ENCODE data around the gene RASAL3.

Gene RASAL3

DNA sequence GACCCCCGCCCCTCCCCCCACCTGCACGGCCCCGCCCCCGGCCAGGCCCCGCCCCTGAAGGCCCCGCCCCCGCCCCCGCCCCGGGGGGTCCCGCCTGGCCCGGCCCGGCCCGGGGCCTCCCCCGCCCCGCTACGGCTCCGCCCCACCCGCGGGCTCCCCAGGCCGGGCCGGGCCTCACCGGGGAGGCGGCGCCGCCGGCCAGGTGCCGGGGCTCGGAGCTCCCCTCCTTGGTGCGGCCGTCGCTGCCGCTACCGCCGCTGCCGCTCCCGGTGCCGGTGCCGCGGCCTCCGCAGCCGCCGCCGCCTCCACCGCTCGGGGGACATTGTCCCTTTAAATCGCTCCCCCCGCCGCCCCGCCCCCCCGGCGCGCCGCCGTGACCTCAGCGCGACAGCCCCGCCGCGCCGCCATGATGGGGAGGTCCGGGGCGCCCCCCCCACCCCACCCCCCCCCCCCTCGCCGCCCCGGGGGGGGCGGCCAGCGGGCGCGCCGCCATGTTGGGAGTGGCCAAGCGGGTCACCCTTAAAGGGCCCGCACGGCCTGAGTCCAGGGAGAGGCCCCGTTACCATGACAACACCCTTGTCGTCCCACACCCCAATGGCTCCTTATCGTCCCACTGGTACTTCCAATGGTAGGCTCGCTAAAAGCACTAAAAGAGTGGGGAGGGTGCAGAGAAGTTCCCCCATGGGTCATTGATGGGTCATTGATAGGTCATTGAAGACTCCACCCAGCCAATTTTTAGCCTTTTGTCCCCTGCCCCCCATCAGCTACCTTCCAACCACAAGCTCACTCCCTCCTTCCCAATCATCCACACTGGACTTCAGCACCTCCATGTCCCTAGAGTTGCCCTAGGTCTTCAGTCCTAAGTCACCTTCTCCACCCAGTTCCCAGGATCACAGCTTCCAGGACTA, 14.5 kb downstream of the RASAL3 start, which contains the start of gene WIZ:
Gene WIZ (minus strand): TSS at position 337 of the 908 bp plus-strand sequence. CDS start 1,649 bp downstream, outside the sequence.
- DNase-seq (ENCODE audit: low read depth in 3 of 3) = peak; percentile 63 to 77 (median 67)

DNA sequence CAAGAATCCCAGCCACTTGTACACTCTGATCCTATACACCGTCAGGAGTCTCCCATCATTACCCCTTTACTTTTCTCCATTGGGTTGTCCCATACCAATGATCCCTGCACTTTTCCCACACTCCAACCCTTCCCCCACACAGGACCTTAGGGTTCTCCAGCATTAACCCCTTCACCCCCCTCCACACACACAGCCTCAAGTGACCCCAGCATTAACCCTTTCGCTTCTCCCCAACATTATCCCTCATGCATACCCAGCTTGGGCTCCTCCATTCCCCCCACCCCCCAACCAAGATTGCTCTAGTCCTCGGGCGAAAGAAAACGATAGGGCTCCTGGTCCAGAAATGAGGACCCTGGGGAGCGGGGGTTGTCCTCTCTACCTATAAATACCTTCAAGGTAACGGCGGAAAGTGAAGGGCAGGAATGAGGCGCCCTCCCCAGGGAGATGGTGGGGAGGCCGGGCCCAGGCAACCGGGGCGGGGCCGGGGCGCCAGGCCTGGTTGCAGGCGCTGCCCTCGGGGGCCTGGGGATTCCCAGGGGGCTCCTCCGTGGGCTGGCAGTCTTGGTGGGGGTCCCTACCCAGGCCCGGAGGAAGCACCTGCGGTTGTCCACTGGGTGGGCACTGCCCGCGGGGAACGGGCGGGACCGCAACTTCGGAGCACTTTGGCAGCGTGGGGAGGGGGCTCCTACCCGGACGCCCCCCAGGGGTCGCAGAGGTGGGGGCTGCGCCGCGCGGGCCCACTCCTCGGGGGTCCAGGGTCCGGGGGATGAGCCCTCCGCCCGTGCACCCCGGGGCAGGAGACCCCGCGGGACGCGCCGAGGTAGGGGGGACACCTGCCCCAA, 15.3 kb downstream of the RASAL3 start:
- no peak for DNase-seq (ENCODE audit: low read depth in 3 of 3)

DNA sequence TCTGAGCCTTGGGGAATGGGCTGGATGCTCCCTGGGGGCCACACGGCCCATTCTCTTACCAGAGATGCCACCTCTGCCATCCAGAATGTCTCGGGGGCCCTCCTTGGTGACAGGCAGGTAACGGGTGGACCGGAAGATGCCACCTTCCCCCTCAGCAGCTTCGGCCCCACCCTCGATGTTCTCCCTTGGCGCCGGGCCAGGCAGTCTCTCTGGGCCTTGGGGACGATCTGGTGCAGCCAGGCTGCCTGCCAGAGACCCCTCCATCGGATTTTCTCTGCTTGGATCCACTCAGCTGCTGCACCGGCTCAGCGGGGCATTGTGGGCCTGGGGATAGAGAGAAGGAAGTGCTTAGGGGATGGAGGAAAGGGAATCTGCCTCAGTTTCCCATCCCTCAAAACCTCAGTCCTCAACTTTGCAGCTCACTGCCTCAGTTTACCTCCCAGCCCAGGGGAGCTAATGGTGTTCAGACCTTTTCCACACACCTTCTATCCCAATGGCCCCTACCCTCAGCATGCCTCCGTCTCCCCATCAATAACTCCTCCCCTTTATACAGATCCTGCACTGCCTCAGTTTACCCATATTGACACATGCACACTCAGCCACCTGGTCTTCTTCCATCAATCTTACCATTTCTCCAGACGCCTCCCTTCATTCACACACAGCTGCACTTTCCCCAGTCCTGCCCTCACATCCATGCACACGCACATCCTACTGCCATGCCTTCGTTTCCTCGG, 16.1 kb downstream of the RASAL3 start:
- no peak for DNase-seq (ENCODE audit: low read depth in 3 of 3)

DNA sequence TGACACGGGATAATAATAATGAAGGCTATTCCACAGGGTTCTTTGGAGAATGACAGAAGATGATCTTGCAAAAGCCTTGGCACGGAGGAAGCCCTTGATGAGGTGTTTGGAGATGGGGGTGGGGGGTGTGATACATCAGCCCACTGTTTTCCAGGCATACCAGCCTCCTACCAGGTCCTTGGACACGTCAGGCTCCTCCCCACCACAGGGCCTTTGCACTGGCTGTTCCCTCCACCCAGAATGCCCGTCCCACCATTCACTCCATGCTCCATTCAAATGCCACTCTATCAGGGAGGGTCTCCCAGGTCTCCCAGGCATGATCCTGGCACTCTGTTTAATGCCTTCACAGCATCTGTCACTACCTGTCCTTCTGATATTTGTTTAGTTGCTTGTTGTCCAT, 17.3 kb downstream of the RASAL3 start:
- no peak for DNase-seq (ENCODE audit: low read depth in 3 of 3)

DNA sequence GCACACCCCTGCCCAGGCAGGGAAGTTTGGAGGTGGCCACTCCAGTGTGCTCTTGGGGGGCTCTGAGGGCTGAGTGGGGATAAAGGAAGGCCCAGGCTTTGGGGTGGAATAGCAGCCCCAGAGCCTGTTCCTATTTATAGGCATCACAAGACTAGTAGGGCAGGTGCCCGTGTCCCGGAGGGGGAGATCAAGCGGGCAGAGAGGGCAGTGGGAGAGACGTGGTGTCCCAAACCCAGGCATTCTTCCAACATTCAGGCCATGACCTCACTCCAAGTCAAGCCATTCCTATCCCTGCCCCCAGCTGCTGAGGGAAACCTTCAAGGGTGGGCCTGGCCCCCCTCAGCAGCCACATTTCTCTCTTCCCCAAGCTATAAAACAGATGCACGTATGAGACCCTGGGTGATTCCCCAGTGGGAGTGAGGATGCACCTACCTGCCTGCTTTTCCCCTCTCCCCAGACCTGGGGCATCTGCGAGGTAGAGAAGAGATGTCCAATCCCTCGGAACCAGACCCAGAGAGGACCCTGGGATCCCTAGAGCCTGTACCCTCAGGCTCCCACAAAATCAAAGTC, 18.5 kb downstream of the RASAL3 start:
- no peak for DNase-seq (ENCODE audit: low read depth in 3 of 3)

- DNase-seq (ENCODE audit: low read depth in 3 of 3) = no peak
Measured at GRCh38 chr19:15445227-15445605, 19.1 kb downstream of the RASAL3 start.

DNA sequence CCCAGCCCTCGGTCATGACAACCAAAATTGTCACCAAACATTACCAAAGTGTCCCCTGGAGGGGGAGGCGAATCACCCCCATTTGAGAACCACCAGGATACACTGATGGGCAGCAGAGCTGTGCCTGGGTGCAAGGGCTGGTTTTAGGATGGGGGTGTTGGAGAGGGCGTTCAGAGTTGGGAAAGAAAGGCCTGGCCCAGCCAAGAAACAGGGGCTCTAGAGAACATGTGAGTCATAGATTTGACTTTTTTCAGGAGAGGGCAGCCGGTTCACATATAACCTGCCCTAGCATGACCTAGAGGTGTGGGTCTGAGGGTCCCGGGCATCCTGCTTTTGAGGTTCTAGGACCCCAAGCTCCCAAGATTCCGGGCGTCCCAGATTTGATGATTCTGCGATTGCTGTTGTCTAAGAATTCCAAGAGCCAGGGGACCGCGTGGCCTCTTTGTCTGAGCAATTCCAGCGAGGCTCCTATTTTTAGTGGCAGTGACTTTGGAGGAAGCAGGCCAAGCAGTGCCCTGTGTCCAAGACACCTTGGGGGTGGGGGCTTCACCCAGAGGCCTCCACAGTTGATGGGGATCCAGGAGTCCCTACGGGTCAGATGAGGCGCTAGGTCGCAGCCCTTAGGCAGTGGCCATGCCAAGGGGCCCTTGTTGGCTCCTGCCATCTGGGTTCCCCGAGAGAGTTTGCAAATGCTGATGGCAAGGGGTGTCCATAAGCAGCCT, 19.7 kb downstream of the RASAL3 start:
- no peak for DNase-seq (ENCODE audit: low read depth in 3 of 3)

GRCh38 chr19:15443838-15444237, 20.5 kb downstream of the RASAL3 start:
- no peak for DNase-seq (ENCODE audit: low read depth in 3 of 3)

- no peak for DNase-seq (ENCODE audit: low read depth in 3 of 3)
Measured at GRCh38 chr19:15443325-15443724, 21.0 kb downstream of the RASAL3 start.

DNA sequence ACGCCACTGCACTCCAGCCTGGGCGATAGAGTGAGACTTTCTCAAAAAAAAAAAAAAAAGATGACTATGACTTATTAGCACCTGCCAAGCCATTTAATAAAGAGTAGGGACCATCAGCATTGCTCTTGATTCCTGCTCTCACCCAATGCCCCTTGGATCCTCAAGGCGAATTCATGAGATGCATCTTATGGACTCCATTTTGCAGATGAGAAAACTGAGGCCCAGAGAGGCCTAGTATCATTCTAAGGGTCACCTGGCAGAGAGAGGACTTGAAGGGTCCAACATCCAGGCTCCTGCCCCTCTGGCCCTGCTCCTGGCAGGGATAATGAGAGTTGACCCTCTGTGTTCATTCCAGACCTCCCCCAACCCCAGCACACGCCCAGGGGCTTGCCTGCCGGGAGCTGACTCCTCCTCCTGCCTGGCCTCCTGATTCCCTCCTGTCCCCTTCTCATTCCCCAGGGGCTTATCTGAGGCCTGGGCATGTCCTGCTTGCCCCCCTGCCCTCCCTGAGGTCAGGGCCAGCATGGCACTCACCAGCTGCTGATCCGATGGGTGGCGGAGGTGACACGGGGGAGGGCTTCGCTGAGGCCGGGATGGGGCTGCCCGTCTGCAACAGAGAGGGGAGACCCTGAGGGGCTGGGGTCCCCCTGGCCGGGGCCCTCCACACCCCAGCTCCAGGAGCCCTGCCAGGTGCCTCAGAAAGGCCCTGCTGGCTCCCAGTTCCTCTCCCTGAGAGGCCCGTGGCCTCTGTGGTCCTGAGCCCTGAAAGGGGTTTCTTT, 22.0 kb downstream of the RASAL3 start:
- DNase-seq (ENCODE audit: low read depth in 3 of 3) = no peak

GRCh38 chr19:15441317-15441716, 23.0 kb downstream of the RASAL3 start:
- no peak for DNase-seq (ENCODE audit: low read depth in 3 of 3)

DNA sequence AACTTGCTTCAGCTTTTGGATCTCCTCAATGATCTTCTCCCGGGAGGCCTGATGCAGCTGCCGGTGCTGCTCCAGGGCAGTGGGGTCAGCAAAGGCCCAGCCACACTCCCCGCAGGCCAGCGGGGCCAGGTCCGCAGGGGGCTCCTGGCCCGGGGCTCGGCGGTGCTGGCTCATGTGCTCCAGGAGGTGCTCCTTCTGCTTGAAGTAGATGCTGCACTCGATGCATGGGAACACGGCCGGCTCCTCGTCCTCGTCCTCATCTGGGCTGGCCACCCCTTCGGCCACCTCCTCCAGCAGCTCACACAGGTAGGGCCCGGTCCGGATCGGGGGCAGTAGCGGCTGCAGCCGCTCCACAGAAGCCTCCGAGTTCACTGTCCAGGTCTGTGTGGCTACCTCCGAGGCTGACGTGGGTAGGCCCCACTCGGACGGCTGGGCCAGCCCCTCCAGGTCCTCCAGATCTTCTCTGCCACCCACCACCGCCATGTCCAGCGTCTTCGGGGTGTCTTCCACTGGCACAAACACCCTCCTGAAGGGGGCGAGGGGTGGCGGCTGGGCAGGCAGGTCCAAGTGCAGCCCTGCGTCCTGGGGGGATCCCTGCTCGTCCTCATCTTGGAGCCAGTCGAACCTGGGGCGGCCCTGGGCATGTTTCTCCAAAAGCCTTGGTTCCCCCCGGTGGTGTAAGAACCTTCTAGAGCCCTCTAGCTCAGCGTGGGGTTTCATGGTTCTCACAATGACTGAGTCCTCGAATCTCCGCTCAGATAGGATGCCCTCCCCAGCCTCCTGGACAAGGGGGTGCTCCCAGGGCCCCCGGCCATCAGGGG, 24.3 kb downstream of the RASAL3 start:
- no peak for DNase-seq (ENCODE audit: low read depth in 3 of 3)

- no peak for DNase-seq (ENCODE audit: low read depth in 3 of 3)
Measured at GRCh38 chr19:15439078-15439799, 25.1 kb downstream of the RASAL3 start.

GRCh38 chr19:15438577-15438976, 25.8 kb downstream of the RASAL3 start:
- no peak for DNase-seq (ENCODE audit: low read depth in 3 of 3)

DNA sequence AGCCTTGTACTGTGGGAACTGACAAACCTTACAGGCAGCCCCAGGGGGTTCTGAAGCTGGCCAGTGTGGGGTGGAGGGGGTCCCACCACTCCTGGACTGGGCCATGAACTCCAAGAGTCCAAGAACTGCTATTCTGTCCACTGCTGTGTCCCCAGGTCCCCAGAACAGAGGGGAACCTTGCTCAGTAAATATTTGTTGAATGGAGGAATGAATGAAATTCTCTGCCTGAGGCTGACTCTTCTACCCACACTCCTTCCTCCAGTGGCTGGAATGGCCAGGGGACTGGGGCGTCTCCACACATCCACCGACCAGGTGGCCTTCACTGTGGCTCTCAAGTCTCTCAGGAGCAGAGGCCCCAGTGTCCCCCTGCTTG, 26.2 kb downstream of the RASAL3 start:
- no peak for DNase-seq (ENCODE audit: low read depth in 3 of 3)

- no peak for DNase-seq (ENCODE audit: low read depth in 3 of 3)
Measured at GRCh38 chr19:15437355-15438123, 26.8 kb downstream of the RASAL3 start.

GRCh38 chr19:15436826-15437110, 27.6 kb downstream of the RASAL3 start:
- no peak for DNase-seq (ENCODE audit: low read depth in 3 of 3)
